Femur (tissue), 1 donor: ENCODE measurements around the gene PMPCB.
A peak's percentile ranks its signal among the peaks of the same experiment; 100 is the strongest.

Source experiments
- DNase-seq: peaks from one replicate; pipeline ENCODE4 v3.0.0-alpha.2; 2017

The PMPCB gene

DNA sequence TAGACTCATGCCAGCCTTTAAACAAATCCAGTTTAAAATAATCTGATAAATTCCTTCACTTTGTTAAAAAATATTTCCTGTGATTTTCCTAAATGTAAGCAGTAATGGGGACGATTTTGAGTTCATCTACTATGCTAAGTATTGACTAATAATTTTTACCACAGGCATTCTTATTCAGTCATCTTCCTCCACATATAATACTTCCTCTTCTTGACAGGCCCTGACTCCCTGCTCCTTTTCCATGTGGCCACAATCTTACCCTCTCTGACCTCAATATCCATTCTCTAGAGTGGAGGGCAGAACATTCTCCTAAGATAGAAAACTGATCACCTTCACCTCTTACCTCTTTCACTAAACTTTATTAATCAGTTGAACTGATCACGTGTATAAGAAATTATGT, 39.5 kb downstream of the PMPCB start:
- no peak for DNase-seq

- no peak for DNase-seq
Observed at GRCh38 chr7:103338864-103339263, 41.6 kb downstream of the PMPCB start.

- no peak for DNase-seq
Observed at GRCh38 chr7:103341466-103341865, 44.2 kb downstream of the PMPCB start.

GRCh38 chr7:103343332-103343731, 46.1 kb downstream of the PMPCB start:
- DNase-seq: no peak

- peak; percentile 49 for DNase-seq
Observed at GRCh38 chr7:103343758-103344452, 46.7 kb downstream of the PMPCB start.

DNA sequence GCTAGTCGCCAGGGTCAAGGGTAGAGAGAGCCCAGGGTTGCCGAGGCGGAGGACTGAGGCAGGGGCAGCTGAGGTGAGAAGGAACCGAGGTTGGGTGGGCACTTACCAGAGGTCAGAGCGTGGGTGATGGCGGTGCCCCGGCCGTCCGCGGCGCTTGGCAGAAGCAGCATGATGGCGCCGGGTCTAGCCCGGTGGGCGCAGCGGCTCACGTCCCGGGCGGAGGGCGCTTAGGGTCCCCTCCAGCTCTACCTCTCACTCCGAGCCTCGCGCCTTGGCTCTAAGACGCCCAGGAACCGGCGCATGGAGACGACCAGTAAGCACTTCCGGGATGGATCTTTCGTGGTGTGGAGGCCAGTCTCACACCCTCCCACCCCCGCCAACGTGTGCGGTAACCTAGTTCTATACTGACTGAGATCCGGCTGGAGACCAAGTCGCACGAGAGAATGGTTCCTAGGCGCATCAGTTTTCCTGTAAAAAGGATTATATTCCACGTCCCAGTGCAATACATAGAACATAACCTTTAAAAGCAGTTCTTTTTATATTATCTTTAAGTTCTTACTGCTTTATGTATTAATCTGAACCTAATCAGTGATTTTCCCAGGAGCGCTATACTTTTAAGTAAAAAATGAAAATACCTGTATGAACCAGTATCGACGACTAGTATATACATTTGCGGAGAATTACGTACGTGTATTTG, 47.4 kb downstream of the PMPCB start, which contains the start of gene DNAJC2:
Gene DNAJC2 (minus strand): TSS at position 315 of the 697 bp plus-strand sequence. CDS start 145 bp downstream, at position 170.
- peak; percentile 93 for DNase-seq

DNA sequence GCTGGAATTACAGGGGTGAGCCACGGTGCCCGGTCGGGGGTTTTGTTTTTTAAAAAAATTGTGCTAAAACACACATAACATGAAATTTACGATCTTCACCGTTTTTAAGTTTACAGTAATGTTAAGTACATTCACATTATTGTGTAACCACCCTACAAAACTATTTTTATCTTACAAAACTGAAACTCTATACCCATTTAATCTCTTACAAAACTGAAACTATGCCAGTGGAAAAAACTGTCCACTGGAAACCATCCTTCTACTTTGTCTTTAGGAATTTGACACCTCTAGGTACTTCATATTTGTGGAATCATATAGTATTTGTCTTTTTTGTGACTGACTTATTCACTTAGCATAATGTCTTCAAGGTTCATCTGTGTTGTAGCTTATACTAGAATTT, 49.2 kb downstream of the PMPCB start:
- no peak for DNase-seq

- DNase-seq: peak; percentile 92
Observed at GRCh38 chr7:103347507-103348267, 50.5 kb downstream of the PMPCB start, which contains the start of gene PSMC2. TSS of gene PSMC2 (plus strand) at chr7:103347643. CDS start at chr7:103347712, 69 bp downstream.

GRCh38 chr7:103348452-103348851, 51.2 kb downstream of the PMPCB start:
- no peak for DNase-seq

GRCh38 chr7:103348959-103349358, 51.7 kb downstream of the PMPCB start:
- DNase-seq: no peak

DNA sequence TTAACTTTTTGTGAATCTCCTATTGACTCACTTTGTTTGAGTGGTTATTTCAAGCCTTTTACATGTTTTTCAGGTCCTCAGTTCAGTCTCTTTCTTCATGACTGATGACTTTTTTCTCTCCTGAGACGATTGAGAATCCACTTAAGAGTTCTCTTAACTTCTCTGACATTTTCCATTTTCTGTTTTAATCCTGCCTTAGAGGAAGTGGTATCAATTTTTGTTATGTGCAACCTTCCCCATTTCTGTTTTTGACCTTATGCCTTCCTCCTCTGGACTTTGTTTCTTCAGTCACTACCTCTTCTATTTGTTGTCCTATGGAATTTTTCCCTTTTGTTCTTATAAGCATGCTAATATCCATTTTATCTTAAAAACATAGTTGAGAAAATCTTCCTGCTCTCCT, 52.6 kb downstream of the PMPCB start:
- no peak for DNase-seq
